K562 (cell line): ENCODE measurements around the gene OIT3. TPM values are rescaled to one million over a fixed set of nuclear protein-coding genes. Genes with fewer than 3 reads are reported as not detected.

ENCODE experiments used
- ATAC-seq: fragments of 200-7000 bp; cut with Tn5 transposase; 3 replicates; pipeline ENCODE4 v1.9.1; 2020; ENCODE audit warnings: moderate library complexity
- BruUV-seq: library from RNA; stranded (reverse); fragments of 400-500 nt; replicated peaks from 2 replicates; lab custom pipeline; 2021; lab: Mats Ljungman, UMichigan
- CTCF ChIA-PET: fragments of 300-600 bp; formaldehyde crosslinking; extraction: SDS; loops from one replicate; lab custom pipeline; 2021; ENCODE audit warnings: low intra/inter-chr PET ratio; lab: Yijun Ruan, JAX
- POLR2A ChIA-PET: fragments of 300-600, 350-650 bp; sonication (Branson Sonifier 250); formaldehyde crosslinking; extraction: SDS; loops from one replicate; lab custom pipeline; 2021; ENCODE audit warnings: antibody characterized with exemption, inconsistent platforms; lab: Yijun Ruan, JAX
- DNase-seq, 4 experiments: peaks; one replicate each; pipeline versions ENCODE4 v3.0.0 to v3.0.0-alpha.2; 2011 to 2018; ENCODE audit warnings: low spot score in 3 of 4, mixed read lengths in 3 of 4; ENCODE audit errors: extremely low read depth in 1 of 4
- FAIRE-seq: peaks from 2 replicates; lab custom pipeline; 2011; peaks lifted over from hg19 to GRCh38; lab: Jason Lieb, UNC
- H2AFZ ChIP-seq: 2 replicates; pipeline ENCODE4 v1.6.0; 2011; ENCODE audit warnings: low read depth, low read length, control low read depth, inconsistent platforms
- H3K27ac ChIP-seq: fragments of 200-600 bp; 3 replicates; pipeline ENCODE4 v1.8.0; 2011; ENCODE audit warnings: low read depth, mild to moderate bottlenecking, control low read depth, inconsistent platforms, low read length, moderate library complexity, mixed read lengths; ENCODE audit errors: extremely low read depth
- H3K27me3 ChIP-seq, 2 experiments: fragments of 300-600 bp in 1 of 2; 2 replicates in 1 of 2; 3 replicates in 1 of 2; pipeline versions ENCODE4 v1.6.0 to v1.8.0; 2011; ENCODE audit warnings: inconsistent platforms in 2 of 2, low read length in 2 of 2, mild to moderate bottlenecking in 1 of 2, mixed read lengths in 1 of 2, moderate library complexity in 1 of 2; ENCODE audit not compliant: control insufficient read depth in 2 of 2, insufficient read depth in 2 of 2
- H3K36me3 ChIP-seq: fragments of 300-600 bp; 3 replicates; pipeline ENCODE4 v1.8.0; 2011; ENCODE audit warnings: mild to moderate bottlenecking, low read length, inconsistent platforms; ENCODE audit not compliant: control insufficient read depth, insufficient read depth
- H3K4me1 ChIP-seq, 2 experiments: fragments of 200-600 bp in 1 of 2; replicated peaks in 1 of 2; 2 replicates in 1 of 2; 3 replicates in 1 of 2; pipeline versions ENCODE4 v1.5.1 to v1.8.0; 2011; ENCODE audit warnings: inconsistent platforms in 2 of 2, low read length in 2 of 2, mild to moderate bottlenecking in 1 of 2, mixed read lengths in 1 of 2, moderate library complexity in 1 of 2; ENCODE audit not compliant: control insufficient read depth in 2 of 2, insufficient read depth in 2 of 2
- H3K4me2 ChIP-seq: 2 replicates; pipeline ENCODE4 v1.6.1; 2011; ENCODE audit warnings: low read length, control low read depth, inconsistent platforms, mixed read lengths; ENCODE audit not compliant: insufficient read depth
- H3K4me3 ChIP-seq: fragments of 200-600 bp; sonication (generic), shearing (Covaris generic); 2 replicates; pipeline ENCODE4 v1.5.1; 2016; ENCODE audit warnings: control low read depth, inconsistent platforms
- H3K79me2 ChIP-seq: fragments of 200-600 bp; 3 replicates; pipeline ENCODE4 v1.8.0; 2011; ENCODE audit warnings: low read length, inconsistent platforms; ENCODE audit not compliant: control insufficient read depth, insufficient read depth
- H3K9ac ChIP-seq, 2 experiments: 2 replicates each; pipeline versions ENCODE4 v1.6.0 to v1.6.1; 2011; ENCODE audit warnings: low read depth in 2 of 2, low read length in 2 of 2, control low read depth in 1 of 2, inconsistent platforms in 1 of 2, mild to moderate bottlenecking in 1 of 2, mixed read lengths in 1 of 2; ENCODE audit not compliant: insufficient read depth in 1 of 2
- H3K9me1 ChIP-seq: one replicate; pipeline ENCODE4 v1.6.0; 2011; ENCODE audit warnings: inconsistent platforms, mild to moderate bottlenecking, low read length, moderate library complexity; ENCODE audit not compliant: control insufficient read depth, insufficient read depth
- H3K9me3 ChIP-seq: replicated peaks from 2 replicates; pipeline ENCODE4 v1.5.1; 2011; ENCODE audit warnings: low read depth, low read length, inconsistent platforms; ENCODE audit not compliant: control insufficient read depth, insufficient read depth
- H4K20me1 ChIP-seq: replicated peaks from 2 replicates; pipeline ENCODE4 v1.6.1; 2011; ENCODE audit warnings: low read length, inconsistent platforms, mixed read lengths; ENCODE audit not compliant: control insufficient read depth, insufficient read depth
- CBX3 ChIP-seq, 2 experiments: IDR thresholded peaks; 1 replicate in 1 of 2; 2 replicates in 1 of 2; pipeline ENCODE4 v1.6.1; 2012; ENCODE audit warnings: inconsistent platforms in 2 of 2, low read length in 2 of 2, borderline replicate concordance in 1 of 2, control low read depth in 1 of 2
- GABPA ChIP-seq: fragments of 200-800 bp; sonication (Bioruptor generic); conservative IDR thresholded peaks from 2 replicates; pipeline ENCODE4 v1.6.1; 2016; ENCODE audit warnings: low read depth, missing genetic modification characterization, missing compliant biosample characterization
- TAF1 ChIP-seq: IDR thresholded peaks from 2 replicates; pipeline ENCODE4 v1.6.1; 2011; ENCODE audit warnings: mild to moderate bottlenecking, low read length, moderate library complexity; ENCODE audit not compliant: insufficient read depth, control insufficient read depth, severe bottlenecking; ENCODE audit errors: extremely low read depth
- TRIM28 ChIP-seq: fragments of 450-650 bp; IDR thresholded peaks from 2 replicates; pipeline ENCODE4 v1.6.1; 2017
- ZNF324 ChIP-seq: fragments of 250-450 bp; sonication (Bioruptor Pico); IDR thresholded peaks from 2 replicates; pipeline ENCODE4 v1.4.0; 2020; ENCODE audit warnings: mild to moderate bottlenecking
- ZNF384 ChIP-seq: IDR thresholded peaks from 2 replicates; pipeline ENCODE4 v1.6.1; 2012; ENCODE audit warnings: low read depth, low read length, improper control_type of control experiment
- WGBS: fragments of 100-300 bp; shearing (Covaris generic); methylation state at CpG from one replicate; pipeline ENCODE4 v1.1.6; 2016; ENCODE audit warnings: low coverage, mixed read lengths; ENCODE audit not compliant: insufficient coverage; ENCODE audit errors: missing lambda C conversion rate; 5-methylcytosine and 5-hydroxymethylcytosine counted together
- in situ Hi-C: fragments of 300-500 bp; cut with MboI; formaldehyde crosslinking; loops from 4 replicates; pipeline ENCODE4 v1.15.0; 2018; ENCODE audit warnings: inconsistent platforms, mixed read lengths
- intact Hi-C: fragments of 100-400 bp; cut with micrococcal nuclease; formaldehyde crosslinking; loops from 2 replicates; pipeline ENCODE4 v1.14.2; 2022
- polyA plus RNA-seq, 8 experiments: library from polyadenylated mRNA; depleted of rRNA in 4 of 8; stranded (reverse) in 5 of 8; unstranded in 3 of 8; fragments of >200 nt; fragmentation: Nextera tagmentation in 2 of 8; fragmentation: Illumina TruSeq in 1 of 8; extraction: Ambion mirVana in 2 of 8; extraction: Trizol in 1 of 8; gene quantifications; 2 replicates each; pipeline versions ENCODE4 v1.2.1 to v1.2.3, GENCODE V29; 2011 to 2014; ENCODE audit warnings: inconsistent platforms in 1 of 8, missing spikeins in 1 of 8
- total RNA-seq, 7 experiments: library from RNA; depleted of rRNA in 6 of 7; stranded (reverse); fragments of >200 nt in 6 of 7; fragmentation: Illumina TruSeq in 2 of 7; extraction: Trizol in 2 of 7; gene quantifications; 2 replicates each; pipeline versions ENCODE4 v1.2.1 to v1.2.3, GENCODE V29; 2011 to 2021; ENCODE audit warnings: low replicate concordance in 1 of 7
- TF ChIP-seq, protein P1 (sequence below): IDR thresholded peaks from 2 replicates; pipeline ENCODE4 v1.6.1; 2016; ENCODE audit warnings: missing genetic modification characterization, missing compliant biosample characterization
- TF ChIP-seq, protein P2 (sequence below): fragments of 450-650 bp; IDR thresholded peaks from 2 replicates; pipeline ENCODE4 v1.6.1; 2018; ENCODE audit warnings: mild to moderate bottlenecking, low read depth; ENCODE audit not compliant: partially characterized antibody

Gene OIT3
- total and polyA plus RNA-seq, 9 of the 15 experiments (the other 6 are each of a cell fraction or from before 2014, with no cell fraction given), result not detected

DNA sequence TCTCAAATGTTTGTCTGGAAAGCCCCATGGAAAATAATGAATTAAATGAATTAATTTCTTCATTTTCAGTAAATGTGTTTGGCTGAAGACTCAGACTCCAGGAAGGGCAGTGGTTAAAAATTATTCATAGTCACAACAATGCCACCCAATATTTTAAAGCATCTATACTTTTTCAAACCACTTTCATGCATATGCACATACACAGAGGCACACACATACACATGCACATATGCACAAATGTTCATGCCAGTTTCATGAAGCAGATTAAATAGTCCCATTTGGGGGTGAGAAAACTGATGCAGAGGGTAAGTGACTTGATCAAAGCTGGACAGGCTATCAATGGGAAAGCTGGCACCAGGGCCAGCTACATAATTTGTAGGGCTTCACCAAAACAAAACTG is 62.5 kb downstream of the OIT3 start:
- Histone ChIP-seq H3K79me2 (no peaks in the 10 kb centered on the region), H3K4me1 (peaks cover 0 to 15% of the 10 kb centered on the region in 2 experiments; a peak in 4 of 5 replicates), H3K9me1 (no peaks in the 10 kb centered on the region), H2AFZ (no peak overlapping the region), H4K20me1 (no peaks in the 10 kb centered on the region), H3K4me3 (no peak overlapping the region), H3K9me3 (no peaks in the 10 kb centered on the region), H3K27me3 (peaks cover 0 to 5% of the 10 kb centered on the region in 2 experiments; a peak in 2 of 5 replicates), H3K36me3 (no peaks in the 10 kb centered on the region), H3K27ac (no peak overlapping the region), H3K4me2 (no peak overlapping the region), H3K9ac (no peak overlapping the region)
- FAIRE-seq, result no peak
- TF ChIP-seq, protein P1, sequence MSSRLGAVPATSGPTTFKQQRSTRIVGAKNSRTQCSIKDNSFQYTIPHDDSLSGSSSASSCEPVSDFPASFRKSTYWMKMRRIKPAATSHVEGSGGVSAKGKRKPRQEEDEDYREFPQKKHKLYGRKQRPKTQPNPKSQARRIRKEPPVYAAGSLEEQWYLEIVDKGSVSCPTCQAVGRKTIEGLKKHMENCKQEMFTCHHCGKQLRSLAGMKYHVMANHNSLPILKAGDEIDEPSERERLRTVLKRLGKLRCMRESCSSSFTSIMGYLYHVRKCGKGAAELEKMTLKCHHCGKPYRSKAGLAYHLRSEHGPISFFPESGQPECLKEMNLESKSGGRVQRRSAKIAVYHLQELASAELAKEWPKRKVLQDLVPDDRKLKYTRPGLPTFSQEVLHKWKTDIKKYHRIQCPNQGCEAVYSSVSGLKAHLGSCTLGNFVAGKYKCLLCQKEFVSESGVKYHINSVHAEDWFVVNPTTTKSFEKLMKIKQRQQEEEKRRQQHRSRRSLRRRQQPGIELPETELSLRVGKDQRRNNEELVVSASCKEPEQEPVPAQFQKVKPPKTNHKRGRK (tag), result no peak
- intact Hi-C loops (no loop called here), in situ Hi-C loops (no loop called here)
- no TSS peak for BruUV-seq
- DNase-seq, result no peak
- ATAC-seq, result no peak
- ChIA-PET POLR2A (interaction anchor here (0.7 to 1.0 kb wide), 4 partner anchors 8 to 136 kb away, joined by 3 to 5 read pairs (median 4); no protein-coding TSS in a partner anchor), CTCF (no interaction called here)

DNA sequence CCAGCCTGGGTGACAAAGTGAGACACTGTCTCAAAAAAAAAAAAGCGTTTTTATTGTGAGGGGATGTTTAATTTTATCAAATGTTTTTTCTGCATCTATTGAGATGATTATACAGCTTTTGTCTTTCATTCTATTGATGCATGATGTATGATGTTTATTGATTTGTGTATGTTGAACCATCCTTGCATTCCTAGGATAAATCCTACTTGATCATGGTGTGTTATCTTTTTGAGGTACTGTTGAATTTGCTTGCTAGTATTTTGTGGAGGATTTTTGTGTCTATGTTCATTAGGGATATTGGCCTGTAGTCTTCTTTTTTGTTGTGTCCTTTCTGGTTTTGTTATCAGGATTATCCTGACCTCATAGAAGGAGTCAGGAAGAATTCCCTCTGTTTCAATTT is 83.3 kb downstream of the OIT3 start:
- Histone ChIP-seq H3K4me2 (no peak overlapping the region), H3K4me1 (peaks cover 4 to 5% of the 10 kb centered on the region in 2 experiments; a peak in 3 of 5 replicates), H3K79me2 (no peaks in the 10 kb centered on the region), H3K27ac (no peak overlapping the region), H3K9me1 (no peaks in the 10 kb centered on the region), H3K27me3 (no peaks in the 10 kb centered on the region), H3K4me3 (no peak overlapping the region), H3K36me3 (no peaks in the 10 kb centered on the region), H3K9ac (no peak overlapping the region), H3K9me3 (peaks cover 26% of the 10 kb centered on the region), H4K20me1 (no peaks in the 10 kb centered on the region), H2AFZ (no peak overlapping the region)
- 0% methylated on average over 1 of the region's 1 CpG for WGBS
- ATAC-seq (no peak), DNase-seq (no peak), FAIRE-seq (no peak)
- in situ Hi-C loops, result no loop called here
- ChIA-PET POLR2A (no interaction called here), CTCF (no interaction called here)
- intact Hi-C loops, result no loop called here
- 0 out of 3 replicates have a peak, but pooled peaks of 1 of the 2 experiments have one; percentile 21 for TF ChIP-seq CBX3 (IDR thresholded peaks at IDR 0.05; ENCODE audit: borderline replicate concordance in 1 of 2, low read length in 2 of 2)
- peak; percentile 73 for TF ChIP-seq TRIM28
- TF ChIP-seq ZNF324 (CRISPR knock-in tag), result peak; percentile 98
- TF ChIP-seq TAF1, result no peak
- no peak for TF ChIP-seq GABPA (tag)
- TF ChIP-seq, protein P2, sequence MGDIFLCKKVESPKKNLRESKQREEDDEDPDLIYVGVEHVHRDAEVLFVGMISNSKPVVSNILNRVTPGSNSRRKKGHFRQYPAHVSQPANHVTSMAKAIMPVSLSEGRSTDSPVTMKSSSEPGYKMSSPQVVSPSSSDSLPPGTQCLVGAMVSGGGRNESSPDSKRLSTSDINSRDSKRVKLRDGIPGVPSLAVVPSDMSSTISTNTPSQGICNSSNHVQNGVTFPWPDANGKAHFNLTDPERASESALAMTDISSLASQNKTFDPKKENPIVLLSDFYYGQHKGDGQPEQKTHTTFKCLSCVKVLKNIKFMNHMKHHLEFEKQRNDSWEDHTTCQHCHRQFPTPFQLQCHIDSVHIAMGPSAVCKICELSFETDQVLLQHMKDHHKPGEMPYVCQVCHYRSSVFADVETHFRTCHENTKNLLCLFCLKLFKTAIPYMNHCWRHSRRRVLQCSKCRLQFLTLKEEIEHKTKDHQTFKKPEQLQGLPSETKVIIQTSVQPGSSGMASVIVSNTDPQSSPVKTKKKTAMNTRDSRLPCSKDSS, result peak; percentile 41
- TF ChIP-seq ZNF384, result no peak
- BruUV-seq, result no TSS peak
